GM15510 (cell line): ENCODE measurements around the gene SLC25A6.
A peak's percentile ranks its signal among the peaks of the same experiment; 100 is the strongest.

Experiments
- POLR2A ChIP-seq: IDR thresholded peaks from 3 replicates; pipeline ENCODE4 v1.6.1; 2011; ENCODE audit warnings: borderline replicate concordance; ENCODE audit not compliant: insufficient read length; ENCODE audit errors: extremely low read depth

Gene SLC25A6

GRCh38 chrX:1417921-1418771 lies 26.2 kb upstream of the SLC25A6 start:
- peak; percentile 21 for TF ChIP-seq POLR2A

- TF ChIP-seq POLR2A, result no peak
Observed at GRCh38 chrX:1416965-1417760, 25.2 kb upstream of the SLC25A6 start.

GRCh38 chrX:1416327-1416784 lies 24.4 kb upstream of the SLC25A6 start:
- no peak for TF ChIP-seq POLR2A

- TF ChIP-seq POLR2A, result no peak
Observed at GRCh38 chrX:1412551-1413161, 20.7 kb upstream of the SLC25A6 start.

GRCh38 chrX:1411326-1411725 lies 19.4 kb upstream of the SLC25A6 start:
- no peak for TF ChIP-seq POLR2A

- TF ChIP-seq POLR2A, result no peak
Observed at GRCh38 chrX:1407035-1407434, 15.1 kb upstream of the SLC25A6 start.

GRCh38 chrX:1403228-1403627 lies 11.3 kb upstream of the SLC25A6 start:
- no peak for TF ChIP-seq POLR2A

- TF ChIP-seq POLR2A, result peak; percentile 18
Observed at GRCh38 chrX:1401611-1402430, 9.9 kb upstream of the SLC25A6 start.

- TF ChIP-seq POLR2A, result no peak
Observed at GRCh38 chrX:1400742-1401471, 9.0 kb upstream of the SLC25A6 start.

GRCh38 chrX:1400049-1400448 lies 8.1 kb upstream of the SLC25A6 start:
- TF ChIP-seq POLR2A, result no peak

- TF ChIP-seq POLR2A, result no peak
Observed at GRCh38 chrX:1398431-1399340, 6.8 kb upstream of the SLC25A6 start.

GRCh38 chrX:1397441-1398270 lies 5.7 kb upstream of the SLC25A6 start:
- no peak for TF ChIP-seq POLR2A

GRCh38 chrX:1397001-1397400 lies 5.1 kb upstream of the SLC25A6 start:
- TF ChIP-seq POLR2A, result no peak
